GM21515 (cell line): ENCODE measurements around the gene ADAMTS18.
"Not testable (repeated sequence)": the region's sequence is repeated elsewhere in the genome, so short reads cannot be mapped to it uniquely, and the experiment has no call there.

Experiments used
- ATAC-seq: cut with Tn5 transposase; IDR thresholded peaks from one replicate; pipeline ENCODE4 v1.9.1; 2021; ENCODE audit not compliant: unreplicated experiment

The ADAMTS18 gene, protein sequence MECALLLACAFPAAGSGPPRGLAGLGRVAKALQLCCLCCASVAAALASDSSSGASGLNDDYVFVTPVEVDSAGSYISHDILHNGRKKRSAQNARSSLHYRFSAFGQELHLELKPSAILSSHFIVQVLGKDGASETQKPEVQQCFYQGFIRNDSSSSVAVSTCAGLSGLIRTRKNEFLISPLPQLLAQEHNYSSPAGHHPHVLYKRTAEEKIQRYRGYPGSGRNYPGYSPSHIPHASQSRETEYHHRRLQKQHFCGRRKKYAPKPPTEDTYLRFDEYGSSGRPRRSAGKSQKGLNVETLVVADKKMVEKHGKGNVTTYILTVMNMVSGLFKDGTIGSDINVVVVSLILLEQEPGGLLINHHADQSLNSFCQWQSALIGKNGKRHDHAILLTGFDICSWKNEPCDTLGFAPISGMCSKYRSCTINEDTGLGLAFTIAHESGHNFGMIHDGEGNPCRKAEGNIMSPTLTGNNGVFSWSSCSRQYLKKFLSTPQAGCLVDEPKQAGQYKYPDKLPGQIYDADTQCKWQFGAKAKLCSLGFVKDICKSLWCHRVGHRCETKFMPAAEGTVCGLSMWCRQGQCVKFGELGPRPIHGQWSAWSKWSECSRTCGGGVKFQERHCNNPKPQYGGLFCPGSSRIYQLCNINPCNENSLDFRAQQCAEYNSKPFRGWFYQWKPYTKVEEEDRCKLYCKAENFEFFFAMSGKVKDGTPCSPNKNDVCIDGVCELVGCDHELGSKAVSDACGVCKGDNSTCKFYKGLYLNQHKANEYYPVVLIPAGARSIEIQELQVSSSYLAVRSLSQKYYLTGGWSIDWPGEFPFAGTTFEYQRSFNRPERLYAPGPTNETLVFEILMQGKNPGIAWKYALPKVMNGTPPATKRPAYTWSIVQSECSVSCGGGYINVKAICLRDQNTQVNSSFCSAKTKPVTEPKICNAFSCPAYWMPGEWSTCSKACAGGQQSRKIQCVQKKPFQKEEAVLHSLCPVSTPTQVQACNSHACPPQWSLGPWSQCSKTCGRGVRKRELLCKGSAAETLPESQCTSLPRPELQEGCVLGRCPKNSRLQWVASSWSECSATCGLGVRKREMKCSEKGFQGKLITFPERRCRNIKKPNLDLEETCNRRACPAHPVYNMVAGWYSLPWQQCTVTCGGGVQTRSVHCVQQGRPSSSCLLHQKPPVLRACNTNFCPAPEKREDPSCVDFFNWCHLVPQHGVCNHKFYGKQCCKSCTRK (N-terminal part only)

DNA sequence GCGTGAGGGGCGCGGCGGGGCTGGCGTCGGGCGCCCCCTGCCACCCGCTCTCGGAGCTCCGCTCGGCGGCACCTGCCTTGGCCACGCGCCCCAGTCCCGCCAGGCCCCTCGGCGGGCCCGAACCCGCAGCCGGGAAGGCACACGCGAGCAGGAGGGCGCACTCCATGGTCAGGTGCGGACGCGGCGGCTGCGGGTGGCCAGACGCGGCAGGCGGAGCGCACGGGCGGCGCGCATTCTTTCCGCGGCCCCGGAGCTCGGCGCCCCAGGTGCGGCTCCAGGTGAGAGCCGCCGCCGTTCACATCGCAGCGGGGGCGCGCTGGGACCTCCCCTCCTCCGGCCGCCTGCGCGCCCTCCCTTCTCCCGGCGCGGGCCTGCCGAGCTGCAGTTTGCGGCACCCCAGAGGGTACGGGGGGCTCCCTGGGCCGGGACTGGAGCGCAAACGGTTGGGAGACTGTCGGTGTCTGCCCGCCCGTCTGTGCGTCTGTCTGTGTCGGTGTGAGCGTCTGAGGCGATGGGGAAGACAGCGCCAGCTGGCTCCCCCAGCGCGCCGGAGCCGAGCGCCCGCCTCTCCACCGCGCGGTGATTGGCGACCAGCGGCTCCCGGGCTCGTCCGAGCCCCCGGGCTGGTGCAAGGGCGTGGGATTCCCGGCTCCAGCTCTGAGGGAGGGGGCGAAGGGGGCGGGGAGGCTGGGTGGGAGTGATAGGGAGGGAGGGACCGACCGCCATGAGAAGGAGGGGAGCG, at the start of gene ADAMTS18:
TSS of gene ADAMTS18 (minus strand) at position 505 of the 742 bp plus-strand sequence. CDS start at position 166, 339 bp downstream.
- no peak for ATAC-seq

DNA sequence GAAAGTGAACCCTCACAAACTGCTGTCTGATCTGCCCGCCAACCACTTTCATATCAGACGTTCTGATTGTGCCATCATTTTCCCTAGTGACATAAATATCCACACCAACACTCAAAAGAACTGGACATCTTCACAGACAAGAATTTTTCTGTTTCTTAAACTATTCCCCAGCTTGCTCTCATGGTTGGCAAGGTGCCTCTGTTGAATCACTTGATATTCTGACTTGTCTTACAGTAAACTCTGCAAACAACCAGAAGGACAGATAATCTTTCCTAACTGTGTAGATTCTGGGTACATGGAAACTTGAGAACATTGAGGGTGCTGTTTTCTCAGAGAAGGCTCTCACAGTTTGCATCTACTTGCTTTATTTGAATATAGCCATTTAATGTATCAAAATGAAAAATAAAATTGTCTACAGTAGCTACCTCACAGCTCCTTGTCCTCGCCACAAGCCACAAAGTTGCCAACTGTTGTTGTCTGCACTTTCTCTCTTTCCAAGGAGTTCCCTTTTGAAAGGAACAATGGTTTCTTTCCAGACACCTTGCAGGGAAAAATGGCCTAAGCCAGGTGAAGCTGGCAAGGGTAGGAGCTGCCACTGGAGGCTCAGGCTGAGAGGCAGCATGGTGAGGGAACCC, 46.0 kb upstream of the ADAMTS18 start:
- ATAC-seq, result no peak

DNA sequence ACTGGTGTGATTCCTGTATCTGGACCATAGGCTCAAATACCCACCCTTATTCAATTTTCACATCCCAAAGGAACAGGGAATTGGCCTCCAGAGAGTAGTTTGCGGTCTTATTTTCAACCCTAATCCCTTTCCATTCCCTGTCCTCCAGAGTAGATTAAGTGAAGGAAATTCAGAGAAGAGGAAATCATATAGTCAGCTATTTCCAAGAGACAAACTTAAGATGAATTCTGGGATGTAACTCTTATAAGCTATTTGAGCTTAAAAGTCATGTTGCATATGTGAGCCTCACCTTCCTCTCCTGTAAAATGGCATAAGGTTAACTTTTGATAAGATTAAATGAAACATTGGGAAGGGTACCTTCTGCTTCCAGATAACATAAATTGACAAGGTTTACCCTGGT, 37.4 kb upstream of the ADAMTS18 start:
- no peak for ATAC-seq

DNA sequence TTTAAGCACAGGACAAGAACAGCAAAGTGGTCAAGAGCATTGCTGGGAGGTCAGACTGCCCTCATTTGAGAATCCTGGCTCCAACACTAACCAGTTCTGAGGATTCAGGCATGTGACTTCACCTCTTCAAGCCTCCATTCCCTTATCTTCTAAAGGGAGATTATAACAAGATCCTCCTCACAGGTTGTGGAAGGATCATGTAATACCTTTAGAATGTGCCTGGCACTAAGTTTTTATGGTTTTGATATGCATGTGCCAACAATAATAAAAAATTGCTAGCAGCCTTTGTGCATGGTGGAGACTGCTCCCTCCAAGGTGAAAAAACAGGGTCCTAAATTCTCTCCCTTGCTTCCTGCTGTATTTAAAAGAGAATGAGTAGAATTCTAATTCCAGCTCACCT, 36.0 kb upstream of the ADAMTS18 start:
- ATAC-seq, result no peak

DNA sequence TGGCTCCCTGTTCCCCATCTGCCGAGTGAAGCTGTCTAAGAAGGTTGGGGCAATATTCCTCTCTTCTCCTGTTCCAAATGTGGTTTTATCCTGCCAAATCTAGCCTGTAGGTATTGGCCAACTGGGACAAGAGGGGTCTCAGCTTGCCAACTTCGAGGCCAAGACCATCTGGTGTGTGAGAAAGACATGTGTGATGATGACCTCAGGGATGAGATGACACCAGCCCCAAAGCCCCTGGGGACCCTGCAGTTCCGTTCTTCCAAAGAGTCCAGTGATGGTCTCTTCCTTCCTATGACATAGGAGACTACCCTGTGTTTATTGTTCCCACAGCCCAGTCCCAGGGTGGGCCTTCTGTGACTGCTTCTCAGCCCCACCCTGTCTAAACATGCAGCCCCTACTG, 34.8 kb upstream of the ADAMTS18 start:
- no peak for ATAC-seq

DNA sequence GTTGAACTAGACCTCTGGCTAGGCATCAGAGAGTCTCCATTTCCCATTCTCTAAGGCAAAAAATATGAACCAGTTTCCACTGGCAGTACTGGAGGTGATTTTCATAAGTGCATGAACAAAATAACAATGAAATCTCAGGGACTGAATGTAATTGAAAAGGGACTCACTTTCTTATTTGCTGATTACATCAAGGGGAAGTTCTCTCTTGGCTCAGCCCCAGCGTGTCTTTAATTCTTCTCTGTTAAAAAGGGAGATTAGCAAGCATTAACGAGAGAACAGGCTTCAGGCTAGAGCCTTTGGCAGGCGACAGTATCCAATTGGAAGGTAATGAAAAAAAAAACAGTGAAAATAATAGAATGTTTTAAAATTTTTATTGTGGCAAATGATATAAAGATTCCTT, 34.0 kb upstream of the ADAMTS18 start:
- no peak for ATAC-seq

DNA sequence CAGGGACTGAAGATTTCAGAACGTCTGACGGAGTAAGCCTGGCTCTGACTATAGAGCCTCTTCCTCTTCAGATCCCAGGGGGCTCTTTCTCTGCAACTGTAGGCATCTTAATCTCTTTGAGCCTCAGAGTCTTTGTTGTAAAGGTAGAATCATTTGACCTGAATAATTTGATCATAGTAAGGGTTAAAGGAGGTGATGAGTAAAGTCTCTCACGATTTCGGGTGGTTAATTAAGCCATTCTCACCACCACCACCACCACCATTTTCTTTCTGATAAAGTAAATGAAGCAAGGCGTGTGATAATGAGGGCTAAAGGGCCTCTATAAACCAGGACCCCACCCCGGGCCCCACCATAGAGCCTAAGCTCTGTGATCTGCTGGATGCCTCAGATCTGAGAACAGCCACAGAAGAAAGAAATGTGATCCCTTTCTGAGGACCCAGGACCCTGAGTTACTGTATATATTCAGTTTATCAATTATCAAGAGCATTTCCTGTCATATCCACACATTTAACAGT, 33.0 kb upstream of the ADAMTS18 start:
- ATAC-seq, result no peak

DNA sequence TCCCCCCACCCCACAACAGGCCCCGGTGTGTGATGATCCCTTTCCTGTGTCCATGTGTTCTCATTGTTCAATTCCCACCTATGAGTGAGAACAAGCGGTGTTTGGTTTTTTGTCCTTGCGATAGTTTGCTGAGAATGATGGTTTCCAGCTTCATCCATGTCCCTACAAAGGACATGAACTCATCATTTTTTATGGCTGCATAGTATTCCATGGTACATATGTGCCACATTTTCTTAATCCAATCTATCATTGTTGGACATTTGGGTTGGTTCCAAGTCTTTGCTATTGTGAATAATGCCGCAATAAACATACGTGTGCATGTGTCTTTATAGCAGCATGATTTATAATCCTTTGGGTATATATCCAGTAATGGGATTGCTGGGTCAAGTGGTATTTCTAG, 28.8 kb upstream of the ADAMTS18 start:
- ATAC-seq, result not testable (repeated sequence)

DNA sequence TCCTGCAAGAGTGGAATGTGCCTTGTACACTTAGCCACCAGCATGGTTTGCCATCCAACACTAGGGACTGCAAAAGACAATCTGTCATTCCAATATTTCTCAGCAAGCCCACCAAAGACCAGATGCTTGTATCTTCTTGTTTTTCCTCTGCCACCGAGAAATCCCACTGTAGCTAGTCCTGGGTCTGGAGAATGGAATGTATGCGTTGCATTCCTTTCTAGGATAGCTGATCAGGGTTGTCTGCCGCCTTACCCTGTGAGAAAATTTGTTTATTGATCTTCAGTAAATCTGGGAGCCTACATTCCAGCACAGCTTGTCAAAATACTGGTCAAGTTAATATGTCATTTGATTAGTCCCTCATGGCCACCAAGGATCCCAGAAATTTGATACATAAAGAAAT, 28.1 kb upstream of the ADAMTS18 start:
- no peak for ATAC-seq

DNA sequence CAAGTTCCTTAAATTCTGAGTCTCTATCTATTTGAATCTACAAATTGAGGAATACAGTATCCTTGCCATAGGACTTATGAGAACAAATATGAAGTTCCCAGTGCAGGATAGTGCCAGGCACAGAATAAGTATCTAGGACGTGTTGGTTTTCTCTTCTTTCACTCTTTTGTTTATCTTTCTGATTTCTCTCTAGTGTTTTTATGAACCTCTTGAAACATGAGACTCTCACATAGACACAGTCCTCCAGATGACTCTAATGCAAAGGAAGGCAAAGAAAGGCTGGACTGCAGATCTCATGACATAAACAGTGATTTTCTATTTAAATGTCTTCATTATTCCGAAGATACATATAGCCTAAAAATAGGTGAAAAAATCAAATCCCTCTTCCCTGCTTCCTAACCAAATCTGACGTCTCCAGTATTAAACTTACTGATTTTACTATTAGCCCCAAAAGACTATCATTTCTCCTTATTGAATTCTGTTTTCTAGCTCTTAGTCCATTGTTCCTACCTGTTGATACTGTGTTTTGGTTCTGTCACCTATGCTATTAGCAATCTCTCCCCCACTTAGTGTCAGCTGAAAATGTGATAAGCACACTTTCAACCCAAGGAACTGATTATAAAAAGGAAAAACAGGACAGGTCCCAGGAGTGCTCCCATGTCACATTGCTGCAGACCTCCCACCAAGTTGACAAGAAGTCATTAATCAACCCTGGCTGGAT, 24.9 kb upstream of the ADAMTS18 start:
- ATAC-seq, result no peak

DNA sequence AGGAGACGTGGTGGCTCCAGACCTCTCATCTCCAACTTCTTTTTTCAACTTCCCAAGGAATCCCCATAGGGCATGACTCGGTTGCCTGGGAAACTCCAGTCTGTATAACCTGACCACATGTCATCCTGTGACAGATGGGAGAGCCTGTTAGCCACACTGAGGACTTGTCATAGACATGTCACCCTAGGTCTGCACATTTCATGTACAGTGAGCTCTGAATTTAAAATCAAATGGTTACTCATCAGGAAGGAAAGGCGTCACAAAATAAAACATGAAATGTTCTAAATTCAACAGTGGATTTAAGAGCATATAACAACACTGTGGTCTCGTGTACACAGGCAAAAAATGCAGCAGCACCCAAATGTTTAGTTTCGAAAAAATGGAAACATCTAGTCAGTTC, 22.2 kb upstream of the ADAMTS18 start:
- ATAC-seq, result no peak

DNA sequence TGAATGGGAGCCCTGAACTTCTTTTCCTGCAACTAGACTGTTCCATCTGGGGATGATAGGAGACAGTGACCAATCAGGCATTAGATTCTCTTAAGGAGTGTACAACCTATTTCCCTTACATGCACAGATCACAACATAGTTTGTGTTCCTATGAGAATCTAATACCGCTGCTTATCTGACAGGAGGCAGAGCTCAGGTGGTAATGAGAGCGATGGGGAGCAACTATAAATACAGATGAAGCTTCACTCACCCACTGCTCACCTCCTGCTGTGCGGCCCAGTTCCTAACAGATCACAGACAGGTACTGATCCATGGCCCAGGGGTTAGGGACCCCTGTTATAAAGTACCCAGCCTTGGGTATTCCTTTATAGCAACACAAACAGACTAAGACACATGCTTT, 17.4 kb upstream of the ADAMTS18 start:
- ATAC-seq, result no peak

DNA sequence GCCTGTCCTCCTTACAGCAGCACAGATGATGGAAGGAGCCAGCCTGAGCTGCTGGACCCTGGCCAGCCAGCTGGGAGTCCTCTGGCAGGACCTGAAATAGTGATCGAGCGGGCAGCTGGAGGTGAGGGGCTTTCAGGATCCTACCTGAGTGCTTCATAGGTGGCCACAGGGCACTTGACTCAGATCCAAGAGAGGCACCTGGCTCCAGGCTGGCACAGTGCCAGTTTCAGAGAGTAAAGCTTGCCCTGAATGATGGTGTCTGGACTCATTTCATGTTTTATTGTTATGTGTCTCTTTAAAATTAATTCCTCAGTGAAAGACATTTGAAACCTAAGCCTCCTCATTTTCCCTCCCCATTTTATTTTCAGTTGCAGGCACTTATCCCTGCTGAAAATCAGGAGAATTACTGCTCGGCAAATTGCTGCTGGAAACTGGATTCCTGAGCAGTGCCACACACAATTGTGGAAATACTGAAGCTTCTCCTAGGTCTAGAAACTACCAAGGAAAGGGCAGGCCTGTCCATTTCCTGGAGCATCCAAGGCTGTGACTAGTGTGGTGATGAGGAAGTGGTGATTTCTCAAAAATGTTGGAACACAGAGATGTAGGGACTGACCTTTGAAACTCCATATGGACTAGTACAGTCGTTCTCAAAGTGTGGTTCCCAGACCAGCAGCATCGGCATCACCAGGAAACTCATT, 16.1 kb upstream of the ADAMTS18 start:
- no peak for ATAC-seq

DNA sequence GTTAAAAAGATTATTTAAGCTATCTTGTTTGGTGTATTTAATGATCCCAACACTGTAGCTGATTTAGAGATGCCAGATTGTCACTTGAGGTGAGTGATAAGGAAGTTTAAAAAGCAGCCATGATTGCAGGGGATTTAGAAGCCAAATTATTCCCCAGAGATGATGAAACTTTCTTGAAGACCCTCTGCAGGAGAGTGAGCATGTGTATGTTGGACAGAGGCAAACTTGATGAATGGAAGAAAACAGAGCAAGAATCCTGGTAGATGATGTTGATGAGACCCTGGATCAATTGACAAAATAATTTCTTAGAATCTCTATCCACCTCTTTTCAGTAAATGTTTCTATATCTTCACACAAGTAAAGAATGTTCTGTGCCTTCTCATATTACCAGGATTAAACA, 14.4 kb upstream of the ADAMTS18 start:
- no peak for ATAC-seq

DNA sequence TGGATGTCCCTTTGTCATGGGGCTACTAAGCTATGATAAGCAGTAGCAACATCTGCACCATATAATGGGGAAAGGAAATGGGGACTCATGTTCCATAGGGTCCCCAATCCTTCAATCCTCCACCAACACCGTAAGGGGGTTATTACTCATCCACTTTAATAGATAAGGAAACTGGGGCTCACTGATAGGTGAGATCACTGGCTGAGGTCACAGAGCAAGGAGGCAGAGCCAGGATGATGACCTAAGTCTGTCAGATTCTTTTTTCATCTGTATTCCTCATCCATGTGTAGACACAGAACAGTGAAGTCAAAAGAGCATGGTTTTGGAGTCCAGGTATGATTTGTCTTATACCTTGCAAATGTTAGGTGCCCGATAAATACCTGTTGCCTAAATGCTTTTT, 10.5 kb upstream of the ADAMTS18 start:
- no peak for ATAC-seq

DNA sequence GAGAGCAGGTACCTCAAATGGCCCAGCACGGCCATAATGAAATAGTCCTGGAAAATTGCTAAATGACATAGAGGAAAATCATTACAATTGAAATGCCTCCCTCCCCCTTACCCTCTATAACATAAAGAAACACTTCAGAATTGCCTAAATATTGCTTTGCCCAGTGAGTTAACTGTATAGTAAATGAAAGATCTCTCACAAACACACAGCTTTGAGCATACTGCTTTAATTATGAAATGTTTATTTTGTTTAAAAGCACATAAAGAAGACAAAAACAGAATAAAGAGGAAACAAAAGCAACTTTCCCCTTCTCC, 9.3 kb upstream of the ADAMTS18 start:
- no peak for ATAC-seq

DNA sequence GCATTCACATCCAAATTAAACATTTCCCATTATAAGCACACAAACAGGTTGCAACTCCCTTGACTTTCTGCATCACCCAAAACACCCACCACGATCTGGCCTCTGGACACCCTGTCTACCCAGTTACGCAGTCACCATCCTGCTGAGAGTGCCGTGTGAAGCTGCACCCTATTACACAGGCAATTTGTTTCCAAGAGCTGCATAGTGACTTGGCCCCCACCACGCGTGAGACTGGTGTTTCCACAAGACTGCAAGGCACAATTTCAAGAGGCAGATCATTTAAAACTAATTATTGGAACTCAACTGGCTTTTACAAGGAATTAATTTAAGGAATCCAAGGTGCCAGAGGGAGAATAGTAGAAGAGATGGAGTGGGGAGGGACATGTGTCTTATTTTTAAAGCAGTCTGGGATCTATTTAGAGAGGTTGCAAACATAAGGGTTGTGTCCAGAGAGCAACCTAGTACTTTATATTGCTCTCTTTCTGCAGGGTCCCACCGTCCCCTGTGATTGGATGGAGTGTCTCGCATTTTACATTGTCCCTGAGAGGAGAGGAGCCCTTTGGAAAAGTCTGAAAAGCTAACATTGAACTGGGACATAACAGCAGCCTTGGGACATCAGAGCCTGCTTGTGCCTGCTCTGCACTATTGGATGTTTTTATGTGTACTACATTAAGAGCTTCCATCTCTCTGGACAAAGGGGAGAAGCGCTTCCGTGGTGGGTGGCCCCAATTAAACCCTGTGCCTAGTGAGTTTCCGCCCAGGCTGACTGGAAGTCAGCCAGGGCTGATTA, 8.7 kb upstream of the ADAMTS18 start:
- ATAC-seq, result no peak

DNA sequence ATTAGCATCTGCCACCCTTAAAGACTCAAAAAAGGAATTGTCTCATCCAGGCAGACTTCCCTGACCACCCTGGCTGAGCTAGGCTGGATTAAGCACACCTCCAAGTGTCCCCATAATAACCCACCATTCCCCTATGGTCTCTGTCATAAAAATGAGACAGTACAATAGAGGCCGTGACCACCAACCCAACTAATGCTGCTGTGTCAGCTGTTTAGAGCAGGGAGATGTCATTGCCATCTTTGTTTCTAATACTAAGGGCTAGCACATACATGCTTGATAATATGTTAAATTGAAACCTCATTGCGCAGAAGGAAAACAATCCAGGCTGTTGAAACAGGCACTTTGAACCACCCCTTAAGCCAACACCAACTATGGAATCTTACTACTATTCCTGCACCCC, 7.2 kb upstream of the ADAMTS18 start:
- no peak for ATAC-seq
